HepG2 (cell line): ENCODE data around the gene CYSTM1. TPM values are rescaled to one million over a fixed set of nuclear protein-coding genes. Genes with fewer than 3 reads are reported as not detected.

Experiments used
- ASH2L ChIP-seq: fragments of 300-600, 200-600 bp; sonication (generic); IDR thresholded peaks from 2 replicates; pipeline ENCODE4 v1.7.0; 2017; ENCODE audit warnings: low read depth, mild to moderate bottlenecking, moderate library complexity, mixed read lengths, low read length; ENCODE audit not compliant: insufficient read length
- CAMTA2 ChIP-seq: sonication (generic); formaldehyde crosslinking; IDR thresholded peaks from 2 replicates; pipeline ENCODE4 v1.4.0; 2020; ENCODE audit warnings: mild to moderate bottlenecking, missing genetic modification reagents, borderline replicate concordance
- HOXD1 ChIP-seq: sonication (generic); formaldehyde crosslinking; IDR thresholded peaks from 2 replicates; pipeline ENCODE4 v1.5.0; 2020; ENCODE audit warnings: missing genetic modification reagents
- IKZF1 ChIP-seq: fragments of 450-650 bp; IDR thresholded peaks from 2 replicates; pipeline ENCODE4 v1.7.1; 2016
- MTERF4 ChIP-seq: sonication (generic); formaldehyde crosslinking; IDR thresholded peaks from 2 replicates; pipeline ENCODE4 v1.8.0; 2023; ENCODE audit warnings: mild to moderate bottlenecking, missing genetic modification reagents
- NFATC3 ChIP-seq: sonication (generic); formaldehyde crosslinking; IDR thresholded peaks from 2 replicates; pipeline ENCODE4 v1.5.1; 2020; ENCODE audit warnings: mild to moderate bottlenecking, missing genetic modification reagents
- PHF20 ChIP-seq: sonication (generic); formaldehyde crosslinking; IDR thresholded peaks from 2 replicates; pipeline ENCODE4 v1.5.0; 2020; ENCODE audit warnings: mild to moderate bottlenecking, missing genetic modification reagents
- RBM39 ChIP-seq: fragments of 200-400 bp; formaldehyde crosslinking; IDR thresholded peaks from one replicate; pipeline ENCODE4 v1.6.1; 2018; ENCODE audit warnings: antibody characterized with exemption, mild to moderate bottlenecking, low read depth, low read length; ENCODE audit not compliant: poor library complexity, severe bottlenecking
- RFXAP ChIP-seq: sonication (generic); formaldehyde crosslinking; IDR thresholded peaks from 2 replicates; pipeline ENCODE4 v1.4.0; 2020; ENCODE audit warnings: missing genetic modification reagents, borderline replicate concordance
- SATB2 ChIP-seq: sonication (generic); formaldehyde crosslinking; IDR thresholded peaks from 2 replicates; pipeline ENCODE4 v1.5.0; 2020; ENCODE audit warnings: missing genetic modification reagents
- SP1 ChIP-seq, 2 experiments: fragments of 450-650 bp in 1 of 2; sonication (generic) in 1 of 2; formaldehyde crosslinking in 1 of 2; IDR thresholded peaks; 2 replicates each; pipeline versions ENCODE4 v1.4.0 to v1.6.1; 2016 to 2020; ENCODE audit warnings: missing genetic modification reagents in 1 of 2
- SRY ChIP-seq: sonication (generic); formaldehyde crosslinking; IDR thresholded peaks from 2 replicates; pipeline ENCODE4 v1.8.0; 2022; ENCODE audit warnings: mild to moderate bottlenecking, missing genetic modification reagents
- WIZ ChIP-seq: sonication (generic); formaldehyde crosslinking; IDR thresholded peaks from 2 replicates; pipeline ENCODE4 v1.5.1; 2020; ENCODE audit warnings: mild to moderate bottlenecking, missing genetic modification reagents
- ZFP62 ChIP-seq: sonication (generic); formaldehyde crosslinking; IDR thresholded peaks from 2 replicates; pipeline ENCODE4 v1.4.0; 2020; ENCODE audit warnings: missing genetic modification reagents
- ZIK1 ChIP-seq: sonication (generic); formaldehyde crosslinking; IDR thresholded peaks from 2 replicates; pipeline ENCODE4 v1.5.0; 2020; ENCODE audit warnings: mild to moderate bottlenecking, low read depth, missing genetic modification reagents, borderline replicate concordance
- ZNF225 ChIP-seq: sonication (generic); formaldehyde crosslinking; IDR thresholded peaks from 2 replicates; pipeline ENCODE4 v1.4.0; 2020; ENCODE audit warnings: mild to moderate bottlenecking, missing genetic modification reagents
- ZNF30 ChIP-seq: sonication (generic); formaldehyde crosslinking; IDR thresholded peaks from 2 replicates; pipeline ENCODE4 v1.5.0; 2020; ENCODE audit warnings: mild to moderate bottlenecking, missing genetic modification reagents
- ZNF383 ChIP-seq: sonication (generic); formaldehyde crosslinking; IDR thresholded peaks from 2 replicates; pipeline ENCODE4 v1.4.0; 2020; ENCODE audit warnings: missing genetic modification reagents, mild to moderate bottlenecking, borderline replicate concordance
- ZNF549 ChIP-seq: sonication (generic); formaldehyde crosslinking; IDR thresholded peaks from 2 replicates; pipeline ENCODE4 v1.5.0; 2020; ENCODE audit warnings: missing genetic modification reagents
- ZNF557 ChIP-seq: sonication (generic); formaldehyde crosslinking; IDR thresholded peaks from 2 replicates; pipeline ENCODE4 v1.4.0; 2020; ENCODE audit warnings: missing genetic modification reagents
- ZNF564 ChIP-seq: sonication (generic); formaldehyde crosslinking; IDR thresholded peaks from 2 replicates; pipeline ENCODE4 v1.8.1; 2023; ENCODE audit warnings: mild to moderate bottlenecking, missing genetic modification reagents
- ZNF672 ChIP-seq: sonication (generic); formaldehyde crosslinking; IDR thresholded peaks from 2 replicates; pipeline ENCODE4 v1.8.1; 2022; ENCODE audit warnings: missing genetic modification reagents
- ZNF737 ChIP-seq: sonication (generic); formaldehyde crosslinking; IDR thresholded peaks from 2 replicates; pipeline ENCODE4 v1.5.0; 2020; ENCODE audit warnings: missing genetic modification reagents, mild to moderate bottlenecking, borderline replicate concordance
- ZNF746 ChIP-seq: sonication (generic); formaldehyde crosslinking; IDR thresholded peaks from 2 replicates; pipeline ENCODE4 v1.8.0; 2022; ENCODE audit warnings: mild to moderate bottlenecking, missing genetic modification reagents
- polyA plus RNA-seq, 8 experiments: library from polyadenylated mRNA; depleted of rRNA in 3 of 8; stranded (reverse) in 7 of 8; unstranded in 1 of 8; fragments of >200 nt; fragmentation: Illumina TruSeq in 4 of 8; extraction: Trizol in 4 of 8; gene quantifications; 2 replicates each; pipeline versions ENCODE4 v1.2.1 to v1.2.3, GENCODE V29; 2011 to 2016; ENCODE audit warnings: low read depth in 4 of 8, missing spikeins in 1 of 8, mixed read lengths in 1 of 8; ENCODE audit not compliant: insufficient read depth in 1 of 8
- total RNA-seq, 5 experiments: library from RNA; depleted of rRNA; stranded (reverse); fragments of >200 nt; fragmentation: Illumina TruSeq; extraction: Trizol; gene quantifications; 2 replicates each; pipeline ENCODE4 v1.2.3, GENCODE V29; 2016; ENCODE audit warnings: low read depth in 1 of 5
- TF ChIP-seq, protein P1 (sequence below): sonication (generic); formaldehyde crosslinking; conservative IDR thresholded peaks from 2 replicates; pipeline ENCODE4 v1.8.0; 2022; ENCODE audit warnings: mild to moderate bottlenecking, moderate library complexity, missing genetic modification reagents
- TF ChIP-seq, protein P2 (sequence below): sonication (generic); formaldehyde crosslinking; IDR thresholded peaks from 2 replicates; pipeline ENCODE4 v1.8.0; 2022; ENCODE audit warnings: mild to moderate bottlenecking, missing genetic modification reagents, moderate library complexity
- TF ChIP-seq, protein P3 (sequence below): sonication (generic); formaldehyde crosslinking; IDR thresholded peaks from 2 replicates; pipeline ENCODE4 v1.4.0; 2020; ENCODE audit warnings: missing genetic modification reagents

The CYSTM1 gene
- total and polyA plus RNA-seq, 2 of the 13 experiments (the other 11 are each of a cell fraction or from before 2014, with no cell fraction given): 40.0 to 73.4 TPM

GRCh38 chr5:140174465-140175366, at the start of gene CYSTM1 (continued):
- TF ChIP-seq ZNF737 (CRISPR knock-in tag) (no peak), SATB2 (0 out of 2 replicates have a peak, but pooled peaks have one; percentile 6), NFATC3 (CRISPR knock-in tag) (no peak), SP1 (IDR thresholded peaks at IDR 0.05) (no peak), SP1 (CRISPR knock-in tag; IDR thresholded peaks at IDR 0.05) (peak; percentile 47), ZIK1 (peak; percentile 30; the same call in 1 of the 2 replicates), IKZF1 (no peak), PHF20 (CRISPR knock-in tag) (peak; percentile 67), ZNF30 (CRISPR knock-in tag) (no peak), CAMTA2 (CRISPR knock-in tag) (peak; percentile 69; the same call in 1 of the 2 replicates), ZNF672 (CRISPR knock-in tag) (no peak), ZNF225 (CRISPR knock-in tag) (peak; percentile 7; the same call in 1 of the 2 replicates), RFXAP (CRISPR knock-in tag) (peak; percentile 34), ZNF383 (CRISPR knock-in tag) (no peak), ZFP62 (CRISPR knock-in tag) (no peak), MTERF4 (no peak), ZNF564 (CRISPR knock-in tag) (no peak), ZNF746 (CRISPR knock-in tag) (0 out of 2 replicates have a peak, but pooled peaks have one; percentile 9), ZNF549 (0 out of 2 replicates have a peak, but pooled peaks have one; percentile 28), ZNF557 (CRISPR knock-in tag) (no peak), HOXD1 (CRISPR knock-in tag) (no peak), ASH2L (no peak), RBM39 (peak; percentile 17), WIZ (CRISPR knock-in tag) (peak; percentile 87), SRY (CRISPR knock-in tag) (no peak; the same call in 1 of the 2 replicates)
- TF ChIP-seq, protein P1, sequence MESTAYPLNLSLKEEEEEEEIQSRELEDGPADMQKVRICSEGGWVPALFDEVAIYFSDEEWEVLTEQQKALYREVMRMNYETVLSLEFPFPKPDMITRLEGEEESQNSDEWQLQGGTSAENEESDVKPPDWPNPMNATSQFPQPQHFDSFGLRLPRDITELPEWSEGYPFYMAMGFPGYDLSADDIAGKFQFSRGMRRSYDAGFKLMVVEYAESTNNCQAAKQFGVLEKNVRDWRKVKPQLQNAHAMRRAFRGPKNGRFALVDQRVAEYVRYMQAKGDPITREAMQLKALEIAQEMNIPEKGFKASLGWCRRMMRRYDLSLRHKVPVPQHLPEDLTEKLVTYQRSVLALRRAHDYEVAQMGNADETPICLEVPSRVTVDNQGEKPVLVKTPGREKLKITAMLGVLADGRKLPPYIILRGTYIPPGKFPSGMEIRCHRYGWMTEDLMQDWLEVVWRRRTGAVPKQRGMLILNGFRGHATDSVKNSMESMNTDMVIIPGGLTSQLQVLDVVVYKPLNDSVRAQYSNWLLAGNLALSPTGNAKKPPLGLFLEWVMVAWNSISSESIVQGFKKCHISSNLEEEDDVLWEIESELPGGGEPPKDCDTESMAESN (CRISPR knock-in tag): 0 out of 2 replicates have a peak, but pooled peaks have one; percentile 25
- TF ChIP-seq, protein P2, sequence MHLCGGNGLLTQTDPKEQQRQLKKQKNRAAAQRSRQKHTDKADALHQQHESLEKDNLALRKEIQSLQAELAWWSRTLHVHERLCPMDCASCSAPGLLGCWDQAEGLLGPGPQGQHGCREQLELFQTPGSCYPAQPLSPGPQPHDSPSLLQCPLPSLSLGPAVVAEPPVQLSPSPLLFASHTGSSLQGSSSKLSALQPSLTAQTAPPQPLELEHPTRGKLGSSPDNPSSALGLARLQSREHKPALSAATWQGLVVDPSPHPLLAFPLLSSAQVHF (CRISPR knock-in tag): 0 out of 2 replicates have a peak, but pooled peaks have one; percentile 12
- TF ChIP-seq, protein P3, sequence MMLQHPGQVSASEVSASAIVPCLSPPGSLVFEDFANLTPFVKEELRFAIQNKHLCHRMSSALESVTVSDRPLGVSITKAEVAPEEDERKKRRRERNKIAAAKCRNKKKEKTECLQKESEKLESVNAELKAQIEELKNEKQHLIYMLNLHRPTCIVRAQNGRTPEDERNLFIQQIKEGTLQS (CRISPR knock-in tag): peak; percentile 26
